ENCODE results near the gene BHLHA9.

The BHLHA9 gene

GRCh38 chr17:1256699-1257098, 13.5 kb upstream of the BHLHA9 start:
- no peak for DNase-seq

- no peak for DNase-seq
Measured at GRCh38 chr17:1260086-1260769, 10.0 kb upstream of the BHLHA9 start.

GRCh38 chr17:1260770-1261161, 9.5 kb upstream of the BHLHA9 start:
- DNase-seq, result no peak

- no peak for DNase-seq
Measured at GRCh38 chr17:1264196-1264595, 6.0 kb upstream of the BHLHA9 start.

- DNase-seq, result peak in 1 of 3 donors; percentile 9
Measured at GRCh38 chr17:1267471-1267943, 2.7 kb upstream of the BHLHA9 start.

GRCh38 chr17:1271030-1271423, 783 bp downstream of the BHLHA9 start:
- DNase-seq, result no peak

GRCh38 chr17:1271441-1271840, 1.2 kb downstream of the BHLHA9 start:
- DNase-seq, result no peak

GRCh38 chr17:1272701-1273100, 2.5 kb downstream of the BHLHA9 start:
- no peak for DNase-seq

GRCh38 chr17:1273492-1274244, 3.4 kb downstream of the BHLHA9 start:
- no peak for DNase-seq

- no peak for DNase-seq
Measured at GRCh38 chr17:1274245-1274608, 4.0 kb downstream of the BHLHA9 start.

GRCh38 chr17:1275205-1275961, 5.1 kb downstream of the BHLHA9 start:
- no peak for DNase-seq

- peak; percentile 70 to 85 (median 78) for DNase-seq
Measured at GRCh38 chr17:1275962-1276736, 5.9 kb downstream of the BHLHA9 start.

- no peak for DNase-seq
Measured at GRCh38 chr17:1280652-1281051, 10.4 kb downstream of the BHLHA9 start.

- no peak for DNase-seq
Measured at GRCh38 chr17:1286379-1287106, 16.3 kb downstream of the BHLHA9 start.

GRCh38 chr17:1289695-1290094, 19.5 kb downstream of the BHLHA9 start:
- DNase-seq, result no peak

GRCh38 chr17:1290676-1291075, 20.4 kb downstream of the BHLHA9 start:
- DNase-seq, result no peak

GRCh38 chr17:1294157-1294717, 24.0 kb downstream of the BHLHA9 start:
- DNase-seq, result no peak

GRCh38 chr17:1298606-1299005, 28.4 kb downstream of the BHLHA9 start:
- no peak for DNase-seq

- DNase-seq, result no peak
Measured at GRCh38 chr17:1299552-1300370, 29.5 kb downstream of the BHLHA9 start.

- no peak for DNase-seq
Measured at GRCh38 chr17:1300371-1300905, 30.2 kb downstream of the BHLHA9 start.

- no peak for DNase-seq
Measured at GRCh38 chr17:1301546-1301945, 31.3 kb downstream of the BHLHA9 start.
